ENCODE results near the gene ANKRD29. TPM values are rescaled to one million over a fixed set of nuclear protein-coding genes. Genes with fewer than 3 reads are reported as not detected.

ANKRD29 gene
- polyA plus RNA-seq, 1 donor (not counting 4 experiments of a cell fraction or from before 2014, with no cell fraction given), result 3.7 TPM

GRCh38 chr18:23634692-23635091, 28.0 kb downstream of the ANKRD29 start:
- dilution Hi-C loops (cut with MboI; ENCODE audit: extremely low pct_ligation_motif_present, low sequenced_read_pairs), result no loop called here
- no peak overlapping the region for H2AFZ ChIP-seq (ENCODE audit: control insufficient read depth, low read length)
- no peak overlapping the region for H3K4me2 ChIP-seq (ENCODE audit: control insufficient read depth, extremely low read depth, insufficient read depth, low read depth, low read length)

GRCh38 chr18:23632615-23633014, 30.1 kb downstream of the ANKRD29 start:
- dilution Hi-C loops (cut with MboI; ENCODE audit: extremely low pct_ligation_motif_present, low sequenced_read_pairs), result no loop called here
- DNase-seq (ENCODE audit: low read depth, low spot score) (no peak), FAIRE-seq (no peak)
- Histone ChIP-seq H3K27me3 (ENCODE audit: control insufficient read depth, extremely low read depth, insufficient read depth, low read length) (no peaks in the 10 kb centered on the region), H2AFZ (ENCODE audit: control insufficient read depth, low read length) (no peak overlapping the region), H3K36me3 (ENCODE audit: control insufficient read depth in 2 of 2, extremely low read depth in 1 of 2, insufficient read depth in 2 of 2, low read length in 2 of 2) (no peaks in the 10 kb centered on the region), H4K20me1 (ENCODE audit: control insufficient read depth, extremely low read depth, insufficient read depth, low read length) (no peaks in the 10 kb centered on the region), H3K9ac (ENCODE audit: control insufficient read depth, extremely low read depth, insufficient read depth, low read length) (no peak overlapping the region), H3K4me1 (ENCODE audit: control insufficient read depth, extremely low read depth, insufficient read depth, low read length) (peaks cover 20% of the 10 kb centered on the region), H3K9me3 (ENCODE audit: control insufficient read depth, low read depth, low read length) (no peaks in the 10 kb centered on the region), H3K9me1 (ENCODE audit: control insufficient read depth, extremely low read depth, insufficient read depth, low read length) (no peaks in the 10 kb centered on the region), H3K4me3 (ENCODE audit: control insufficient read depth in 2 of 3, extremely low read depth in 1 of 3, insufficient read depth in 2 of 3, low read depth in 1 of 3, low read length in 3 of 3) (no peak overlapping the region), H3K27ac (ENCODE audit: control insufficient read depth, insufficient read depth, low read length) (no peak overlapping the region), H3K4me2 (ENCODE audit: control insufficient read depth, extremely low read depth, insufficient read depth, low read depth, low read length) (no peak overlapping the region), H3K79me2 (ENCODE audit: control insufficient read depth, insufficient read depth, low read length) (no peaks in the 10 kb centered on the region)
- TF ChIP-seq CTCF (optimal IDR thresholded peaks at IDR 0.05 in 1 of 3, IDR thresholded peaks at IDR 0.05 in 1 of 3, conservative IDR thresholded peaks at IDR 0.05 in 1 of 3; ENCODE audit: extremely low read depth in 1 of 3, insufficient read depth in 2 of 3, low read length in 3 of 3), result no peak

More at GRCh38 chr18:23634692-23635091, 28.0 kb downstream of the ANKRD29 start:
- Histone ChIP-seq H4K20me1 (ENCODE audit: control insufficient read depth, extremely low read depth, insufficient read depth, low read length) (no peaks in the 10 kb centered on the region), H3K36me3 (ENCODE audit: control insufficient read depth in 2 of 2, extremely low read depth in 1 of 2, insufficient read depth in 2 of 2, low read length in 2 of 2) (no peaks in the 10 kb centered on the region), H3K9me1 (ENCODE audit: control insufficient read depth, extremely low read depth, insufficient read depth, low read length) (no peaks in the 10 kb centered on the region), H3K4me3 (ENCODE audit: control insufficient read depth in 2 of 3, extremely low read depth in 1 of 3, insufficient read depth in 2 of 3, low read depth in 1 of 3, low read length in 3 of 3) (no peak overlapping the region), H3K27ac (ENCODE audit: control insufficient read depth, insufficient read depth, low read length) (no peak overlapping the region), H3K9me3 (ENCODE audit: control insufficient read depth, low read depth, low read length) (no peaks in the 10 kb centered on the region), H3K9ac (ENCODE audit: control insufficient read depth, extremely low read depth, insufficient read depth, low read length) (no peak overlapping the region), H3K4me1 (ENCODE audit: control insufficient read depth, extremely low read depth, insufficient read depth, low read length) (peaks cover 19% of the 10 kb centered on the region), H3K27me3 (ENCODE audit: control insufficient read depth, extremely low read depth, insufficient read depth, low read length) (no peaks in the 10 kb centered on the region), H3K79me2 (ENCODE audit: control insufficient read depth, insufficient read depth, low read length) (no peaks in the 10 kb centered on the region)
- FAIRE-seq (no peak), DNase-seq (ENCODE audit: low read depth, low spot score) (no peak)
- TF ChIP-seq EZH2 (IDR thresholded peaks at IDR 0.05; ENCODE audit: low read length), result no peak
- TF ChIP-seq CTCF (optimal IDR thresholded peaks at IDR 0.05 in 1 of 3, IDR thresholded peaks at IDR 0.05 in 1 of 3, conservative IDR thresholded peaks at IDR 0.05 in 1 of 3; ENCODE audit: extremely low read depth in 1 of 3, insufficient read depth in 2 of 3, low read length in 3 of 3), result no peak

Data from keratinocyte (primary cell).